Liver (tissue), 9 donors: Measurements from ENCODE around the gene PHETA1. TPM values are rescaled to one million over a fixed set of nuclear protein-coding genes. Genes with fewer than 3 reads are reported as not detected.

Source experiments
- DNase-seq: peaks from one replicate; pipeline ENCODE4 v3.0.0-alpha.2; 2017; ENCODE audit warnings: low spot score
- H3K27ac ChIP-seq, 2 donors: one replicate each; pipeline ENCODE4 v1.7.0; 2013; ENCODE audit warnings: inconsistent platforms in 2 of 2, low read length in 2 of 2, control low read depth in 1 of 2, low read depth in 1 of 2, mild to moderate bottlenecking in 1 of 2
- H3K27me3 ChIP-seq, 4 donors: one replicate each; pipeline versions ENCODE4 v1.6.1 to v1.7.0; 2013; ENCODE audit warnings: low read length in 3 of 4, inconsistent platforms in 1 of 4, mild to moderate bottlenecking in 1 of 4, moderate library complexity in 1 of 4; ENCODE audit not compliant: control insufficient read depth in 4 of 4, insufficient read depth in 4 of 4
- H3K36me3 ChIP-seq, 4 donors: one replicate each; pipeline versions ENCODE4 v1.6.1 to v1.7.0; 2013; ENCODE audit warnings: low read length in 3 of 4, mild to moderate bottlenecking in 3 of 4, low read depth in 1 of 4, moderate library complexity in 1 of 4; ENCODE audit not compliant: control insufficient read depth in 4 of 4, insufficient read depth in 3 of 4
- H3K4me1 ChIP-seq, 4 donors: one replicate each; pipeline versions ENCODE4 v1.6.1 to v1.7.0; 2013; ENCODE audit warnings: low read length in 3 of 4, mild to moderate bottlenecking in 3 of 4, moderate library complexity in 1 of 4; ENCODE audit not compliant: control insufficient read depth in 4 of 4, insufficient read depth in 4 of 4
- H3K4me3 ChIP-seq, 3 donors: one replicate each; pipeline versions ENCODE4 v1.6.1 to v1.7.0; 2013; ENCODE audit warnings: low read length in 3 of 3, control low read depth in 1 of 3, low read depth in 1 of 3, mild to moderate bottlenecking in 1 of 3
- H3K9ac ChIP-seq, 2 donors: one replicate each; pipeline ENCODE4 v1.7.0; 2013; ENCODE audit warnings: low read length in 2 of 2, mild to moderate bottlenecking in 2 of 2, moderate library complexity in 2 of 2, control low read depth in 1 of 2, low read depth in 1 of 2
- H3K9me3 ChIP-seq, 4 donors: one replicate each; pipeline versions ENCODE4 v1.6.1 to v1.7.0; 2013; ENCODE audit warnings: low read length in 3 of 4; ENCODE audit not compliant: control insufficient read depth in 4 of 4
- ATF3 ChIP-seq: IDR thresholded peaks from 2 replicates; pipeline ENCODE4 v1.6.1; 2016; ENCODE audit warnings: antibody characterized with exemption
- EGR1 ChIP-seq, 2 donors: IDR thresholded peaks; 2 replicates each; pipeline ENCODE4 v1.6.1; 2016 to 2018; ENCODE audit warnings: antibody characterized with exemption in 2 of 2, low read depth in 2 of 2
- FOXA1 ChIP-seq: IDR thresholded peaks from 2 replicates; pipeline ENCODE4 v1.6.1; 2016; ENCODE audit warnings: antibody characterized with exemption
- FOXA2 ChIP-seq: IDR thresholded peaks from 2 replicates; pipeline ENCODE4 v1.6.1; 2016; ENCODE audit warnings: antibody characterized with exemption
- GABPA ChIP-seq, 2 donors: IDR thresholded peaks in 1 of 2; conservative IDR thresholded peaks in 1 of 2; 2 replicates each; pipeline ENCODE4 v1.6.1; 2016; ENCODE audit warnings: antibody characterized with exemption in 2 of 2, mild to moderate bottlenecking in 1 of 2, moderate library complexity in 1 of 2
- HNF4A ChIP-seq, 2 donors: conservative IDR thresholded peaks; 2 replicates each; pipeline ENCODE4 v1.6.1; 2016; ENCODE audit warnings: antibody characterized with exemption in 2 of 2, mild to moderate bottlenecking in 2 of 2
- HNF4G ChIP-seq: IDR thresholded peaks from 2 replicates; pipeline ENCODE4 v1.6.1; 2016; ENCODE audit warnings: antibody characterized with exemption
- JUND ChIP-seq, 2 donors: IDR thresholded peaks; 2 replicates each; pipeline ENCODE4 v1.6.1; 2016; ENCODE audit warnings: antibody characterized with exemption in 2 of 2
- NR2F2 ChIP-seq: IDR thresholded peaks from 2 replicates; pipeline ENCODE4 v1.6.1; 2016; ENCODE audit warnings: antibody characterized with exemption
- RAD21 ChIP-seq, 2 donors: IDR thresholded peaks; 2 replicates each; pipeline ENCODE4 v1.6.1; 2016; ENCODE audit warnings: antibody characterized with exemption in 2 of 2, mild to moderate bottlenecking in 2 of 2
- REST ChIP-seq: IDR thresholded peaks from 2 replicates; pipeline ENCODE4 v1.6.1; 2016; ENCODE audit warnings: antibody characterized with exemption, mild to moderate bottlenecking
- SP1 ChIP-seq: IDR thresholded peaks from 2 replicates; pipeline ENCODE4 v1.6.1; 2018; ENCODE audit warnings: antibody characterized with exemption, mild to moderate bottlenecking
- TAF1 ChIP-seq: conservative IDR thresholded peaks from 2 replicates; pipeline ENCODE4 v1.6.1; 2016; ENCODE audit warnings: antibody characterized with exemption, mild to moderate bottlenecking
- YY1 ChIP-seq: IDR thresholded peaks from 2 replicates; pipeline ENCODE4 v1.6.1; 2016; ENCODE audit warnings: antibody characterized with exemption, mild to moderate bottlenecking
- WGBS: extraction: QIAGEN DNeasy Blood & Tissue Kit; methylation state at CpG from one replicate; pipeline ENCODE4 v1.1.7; 2013; 5-methylcytosine and 5-hydroxymethylcytosine counted together
- polyA plus RNA-seq, 2 donors: library from polyadenylated mRNA; stranded (reverse) in 1 of 2; unstranded in 1 of 2; fragments of 200-250 nt in 1 of 2; fragments of >200 nt in 1 of 2; fragmentation: Nextera tagmentation in 1 of 2; extraction: Ambion mirVana in 1 of 2; gene quantifications; one replicate each; pipeline versions ENCODE4 v1.2.1 to v1.2.3, GENCODE V29; 2013 to 2015
- total RNA-seq, 2 donors: library from RNA; depleted of rRNA; stranded (reverse); fragments of >200 nt; gene quantifications; one replicate each; pipeline ENCODE4 v1.2.3, GENCODE V29; 2014
- TF ChIP-seq, protein P1 (sequence below): IDR thresholded peaks from 2 replicates; pipeline ENCODE4 v1.6.1; 2016; ENCODE audit warnings: antibody characterized with exemption
- TF ChIP-seq, protein P2 (sequence below): fragments of 150-350 bp; IDR thresholded peaks from 2 replicates; pipeline ENCODE4 v1.5.1; 2017; ENCODE audit warnings: improper control_type of control experiment, low read depth, low read length; ENCODE audit not compliant: missing input control
- donor health status: healthy.
- donor health status: healthy.
- donor health status: healthy.
- donor health status: healthy.
- donor health status: healthy.

The PHETA1 gene
- total and polyA plus RNA-seq, 4 donors = 2.4 to 5.7 (median 3.9) TPM

DNA sequence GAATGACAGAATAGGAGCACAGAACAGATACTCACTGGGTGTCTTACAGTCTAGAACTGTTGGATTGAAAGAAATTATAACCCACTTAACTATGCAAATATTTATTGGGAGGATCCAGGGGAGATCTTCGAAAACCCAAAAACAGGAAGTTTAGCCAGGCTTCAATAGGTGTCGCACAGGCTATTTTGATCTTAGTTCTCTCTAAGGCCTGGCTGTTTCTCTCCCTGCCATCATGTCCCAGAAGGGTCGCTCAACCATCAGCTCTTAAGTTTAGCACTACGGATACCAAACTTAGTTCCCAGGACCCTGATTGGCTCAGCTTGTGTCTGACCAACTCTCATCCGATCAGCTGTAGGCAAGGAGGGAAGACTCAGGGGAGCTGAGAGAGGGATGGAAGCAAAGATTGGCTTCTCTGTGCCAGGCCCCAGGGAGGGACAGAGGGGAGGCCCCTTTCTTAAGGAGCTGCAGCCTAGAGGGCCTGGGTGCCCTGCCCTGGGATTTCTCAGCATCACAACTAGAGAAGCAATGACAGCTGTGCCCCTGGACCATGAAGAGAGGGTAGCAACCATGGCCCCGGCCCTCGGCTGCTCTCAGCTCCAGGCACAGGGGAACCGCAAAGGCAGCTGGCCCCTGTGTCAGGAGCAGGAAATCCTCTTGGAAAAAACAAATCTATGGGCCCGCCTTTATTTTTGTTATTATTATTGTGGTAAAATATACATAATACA lies 13.5 kb downstream of the PHETA1 start (continued):
- no peak for TF ChIP-seq JUND (IDR thresholded peaks at IDR 0.05)
- no peak for TF ChIP-seq RAD21 (IDR thresholded peaks at IDR 0.05)
- TF ChIP-seq FOXA1 = no peak
- TF ChIP-seq, protein P1, sequence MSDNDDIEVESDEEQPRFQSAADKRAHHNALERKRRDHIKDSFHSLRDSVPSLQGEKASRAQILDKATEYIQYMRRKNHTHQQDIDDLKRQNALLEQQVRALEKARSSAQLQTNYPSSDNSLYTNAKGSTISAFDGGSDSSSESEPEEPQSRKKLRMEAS = no peak
- no peak for TF ChIP-seq FOXA2

- Histone ChIP-seq H3K4me3 (no peak overlapping the region), H3K27me3 (no peaks in the 10 kb centered on the region), H3K36me3 (peaks cover 0 to 5% (median under 1%) of the 10 kb centered on the region in 4 donors), H3K9me3 (no peaks in the 10 kb centered on the region), H3K4me1 (peaks cover 0 to 4% (median 0%) of the 10 kb centered on the region in 4 donors), H3K9ac (no peak overlapping the region), H3K27ac (no peak overlapping the region)
- WGBS = 96% methylated on average over 5 of the region's 5 CpGs
- DNase-seq = no peak
- TF ChIP-seq HNF4A (conservative IDR thresholded peaks at IDR 0.05) = no peak
- TF ChIP-seq NR2F2 = no peak
- TF ChIP-seq RAD21 (IDR thresholded peaks at IDR 0.05) = no peak
- TF ChIP-seq JUND (IDR thresholded peaks at IDR 0.05) = no peak
- no peak for TF ChIP-seq ATF3
- no peak for TF ChIP-seq GABPA (IDR thresholded peaks at IDR 0.05 in 1 of 2, conservative IDR thresholded peaks at IDR 0.05 in 1 of 2)
- no peak for TF ChIP-seq SP1
- TF ChIP-seq FOXA1 = no peak
- TF ChIP-seq TAF1 = no peak
- TF ChIP-seq YY1 = no peak
These were observed 14.4 kb downstream of the PHETA1 start for GRCh38 chr12:111354511-111354910.

GRCh38 chr12:111353603-111354295 lies 15.1 kb downstream of the PHETA1 start:
- DNase-seq = no peak
- WGBS = 79% methylated on average over 5 of the region's 5 CpGs
- TF ChIP-seq HNF4G (no peak), RAD21 (IDR thresholded peaks at IDR 0.05) (no peak), EGR1 (IDR thresholded peaks at IDR 0.05; ENCODE audit: low read depth in 2 of 2) (no peak), FOXA1 (no peak), HNF4A (conservative IDR thresholded peaks at IDR 0.05) (no peak), FOXA2 (no peak), REST (no peak), TAF1 (no peak), GABPA (IDR thresholded peaks at IDR 0.05 in 1 of 2, conservative IDR thresholded peaks at IDR 0.05 in 1 of 2) (no peak), SP1 (no peak)
- TF ChIP-seq, protein P2, sequence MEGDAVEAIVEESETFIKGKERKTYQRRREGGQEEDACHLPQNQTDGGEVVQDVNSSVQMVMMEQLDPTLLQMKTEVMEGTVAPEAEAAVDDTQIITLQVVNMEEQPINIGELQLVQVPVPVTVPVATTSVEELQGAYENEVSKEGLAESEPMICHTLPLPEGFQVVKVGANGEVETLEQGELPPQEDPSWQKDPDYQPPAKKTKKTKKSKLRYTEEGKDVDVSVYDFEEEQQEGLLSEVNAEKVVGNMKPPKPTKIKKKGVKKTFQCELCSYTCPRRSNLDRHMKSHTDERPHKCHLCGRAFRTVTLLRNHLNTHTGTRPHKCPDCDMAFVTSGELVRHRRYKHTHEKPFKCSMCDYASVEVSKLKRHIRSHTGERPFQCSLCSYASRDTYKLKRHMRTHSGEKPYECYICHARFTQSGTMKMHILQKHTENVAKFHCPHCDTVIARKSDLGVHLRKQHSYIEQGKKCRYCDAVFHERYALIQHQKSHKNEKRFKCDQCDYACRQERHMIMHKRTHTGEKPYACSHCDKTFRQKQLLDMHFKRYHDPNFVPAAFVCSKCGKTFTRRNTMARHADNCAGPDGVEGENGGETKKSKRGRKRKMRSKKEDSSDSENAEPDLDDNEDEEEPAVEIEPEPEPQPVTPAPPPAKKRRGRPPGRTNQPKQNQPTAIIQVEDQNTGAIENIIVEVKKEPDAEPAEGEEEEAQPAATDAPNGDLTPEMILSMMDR = no peak
- TF ChIP-seq, protein P1 = no peak
- no peak overlapping the region for H3K4me3 ChIP-seq
- H3K4me1 ChIP-seq = no peaks in the 10 kb centered on the region
- H3K9me3 ChIP-seq = no peaks in the 10 kb centered on the region
- H3K27me3 ChIP-seq = no peaks in the 10 kb centered on the region
- no peak overlapping the region for H3K27ac ChIP-seq
- H3K36me3 ChIP-seq = peaks cover 0 to 11% (median 6%) of the 10 kb centered on the region in 4 donors
- no peak overlapping the region for H3K9ac ChIP-seq
